MM.1S (cell line): ENCODE measurements around the gene CLEC16A.

ENCODE experiments used
- EZH2 ChIP-seq: fragments of 300-600 bp; sonication (generic); optimal IDR thresholded peaks from 2 replicates; pipeline ENCODE3; 2017; ENCODE audit warnings: low read depth, mild to moderate bottlenecking, antibody characterized with exemption, low read length, mixed read lengths
- TF ChIP-seq, protein P1 (sequence below): fragments of 300-600 bp; sonication (generic); IDR thresholded peaks from 2 replicates; pipeline ENCODE4 v1.5.1; 2016; ENCODE audit warnings: antibody characterized with exemption, low read length, mixed read lengths

DNA sequence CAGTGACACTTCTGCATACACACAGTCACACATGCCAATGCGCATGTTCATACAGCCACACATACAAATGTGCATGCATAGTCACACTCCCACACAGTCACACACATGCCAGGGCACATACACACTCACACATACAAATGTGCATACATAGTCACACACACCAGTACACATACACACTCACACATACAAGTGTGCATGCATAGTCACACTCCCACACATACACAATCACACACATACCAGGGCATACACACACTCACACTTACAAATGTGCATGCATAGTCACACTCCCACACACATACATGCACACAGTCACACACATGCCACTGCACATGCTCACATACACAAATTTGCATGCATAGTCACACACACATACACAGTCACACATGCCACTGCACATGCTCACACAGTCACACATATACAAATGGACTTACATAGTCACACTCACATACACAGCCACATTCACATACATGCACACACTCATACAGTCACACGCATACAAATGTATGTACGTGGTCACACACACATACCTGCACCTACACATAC is 227.5 kb downstream of the CLEC16A start:
- no peak for TF ChIP-seq EZH2
- TF ChIP-seq, protein P1, sequence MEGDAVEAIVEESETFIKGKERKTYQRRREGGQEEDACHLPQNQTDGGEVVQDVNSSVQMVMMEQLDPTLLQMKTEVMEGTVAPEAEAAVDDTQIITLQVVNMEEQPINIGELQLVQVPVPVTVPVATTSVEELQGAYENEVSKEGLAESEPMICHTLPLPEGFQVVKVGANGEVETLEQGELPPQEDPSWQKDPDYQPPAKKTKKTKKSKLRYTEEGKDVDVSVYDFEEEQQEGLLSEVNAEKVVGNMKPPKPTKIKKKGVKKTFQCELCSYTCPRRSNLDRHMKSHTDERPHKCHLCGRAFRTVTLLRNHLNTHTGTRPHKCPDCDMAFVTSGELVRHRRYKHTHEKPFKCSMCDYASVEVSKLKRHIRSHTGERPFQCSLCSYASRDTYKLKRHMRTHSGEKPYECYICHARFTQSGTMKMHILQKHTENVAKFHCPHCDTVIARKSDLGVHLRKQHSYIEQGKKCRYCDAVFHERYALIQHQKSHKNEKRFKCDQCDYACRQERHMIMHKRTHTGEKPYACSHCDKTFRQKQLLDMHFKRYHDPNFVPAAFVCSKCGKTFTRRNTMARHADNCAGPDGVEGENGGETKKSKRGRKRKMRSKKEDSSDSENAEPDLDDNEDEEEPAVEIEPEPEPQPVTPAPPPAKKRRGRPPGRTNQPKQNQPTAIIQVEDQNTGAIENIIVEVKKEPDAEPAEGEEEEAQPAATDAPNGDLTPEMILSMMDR, result no peak
